Measurements from ENCODE around the gene FOXL1.
"Not testable (repeated sequence)": the region's sequence is repeated elsewhere in the genome, so short reads cannot be mapped to it uniquely, and the experiment has no call there.

Gene FOXL1

GRCh38 chr16:86581458-86581857 is 3.1 kb downstream of the FOXL1 start:
- DNase-seq = no peak

- DNase-seq = no peak
These were observed 5.8 kb downstream of the FOXL1 start for GRCh38 chr16:86584071-86584685.

GRCh38 chr16:86584726-86585721 is 6.7 kb downstream of the FOXL1 start:
- no peak for DNase-seq

GRCh38 chr16:86585821-86586611 is 7.7 kb downstream of the FOXL1 start:
- DNase-seq = no peak

- DNase-seq = no peak
These were observed 9.1 kb downstream of the FOXL1 start for GRCh38 chr16:86587487-86587886.

GRCh38 chr16:86587955-86588354 is 9.6 kb downstream of the FOXL1 start:
- not testable (repeated sequence) for DNase-seq

GRCh38 chr16:86590501-86591144 is 12.3 kb downstream of the FOXL1 start:
- no peak for DNase-seq

- DNase-seq = no peak
These were observed 12.9 kb downstream of the FOXL1 start for GRCh38 chr16:86591270-86591669.

GRCh38 chr16:86593913-86594620 is 15.7 kb downstream of the FOXL1 start:
- DNase-seq = no peak

GRCh38 chr16:86594721-86595120 is 16.4 kb downstream of the FOXL1 start:
- DNase-seq = no peak

GRCh38 chr16:86595983-86596605 is 17.7 kb downstream of the FOXL1 start:
- DNase-seq = no peak

- no peak for DNase-seq
These were observed 19.0 kb downstream of the FOXL1 start for GRCh38 chr16:86597126-86597879.

GRCh38 chr16:86597880-86598606 is 19.7 kb downstream of the FOXL1 start:
- DNase-seq = no peak

- no peak for DNase-seq
These were observed 20.5 kb downstream of the FOXL1 start for GRCh38 chr16:86598607-86599565.

- no peak for DNase-seq
These were observed 23.0 kb downstream of the FOXL1 start for GRCh38 chr16:86601356-86601755.

- DNase-seq = no peak
These were observed 24.2 kb downstream of the FOXL1 start for GRCh38 chr16:86602521-86602920.

- DNase-seq = peak; percentile 59
These were observed 26.3 kb downstream of the FOXL1 start for GRCh38 chr16:86604436-86605193.

GRCh38 chr16:86605950-86606349 is 27.6 kb downstream of the FOXL1 start:
- DNase-seq = no peak

All from activated CD4-positive, CD25-positive, alpha-beta regulatory T cell treated with anti-CD3 and anti-CD28 coated beads, Interleukin-2, amount 50 U/mL, for 72 hours (primary cell).